ENCODE results near the gene MSH2.

DNA sequence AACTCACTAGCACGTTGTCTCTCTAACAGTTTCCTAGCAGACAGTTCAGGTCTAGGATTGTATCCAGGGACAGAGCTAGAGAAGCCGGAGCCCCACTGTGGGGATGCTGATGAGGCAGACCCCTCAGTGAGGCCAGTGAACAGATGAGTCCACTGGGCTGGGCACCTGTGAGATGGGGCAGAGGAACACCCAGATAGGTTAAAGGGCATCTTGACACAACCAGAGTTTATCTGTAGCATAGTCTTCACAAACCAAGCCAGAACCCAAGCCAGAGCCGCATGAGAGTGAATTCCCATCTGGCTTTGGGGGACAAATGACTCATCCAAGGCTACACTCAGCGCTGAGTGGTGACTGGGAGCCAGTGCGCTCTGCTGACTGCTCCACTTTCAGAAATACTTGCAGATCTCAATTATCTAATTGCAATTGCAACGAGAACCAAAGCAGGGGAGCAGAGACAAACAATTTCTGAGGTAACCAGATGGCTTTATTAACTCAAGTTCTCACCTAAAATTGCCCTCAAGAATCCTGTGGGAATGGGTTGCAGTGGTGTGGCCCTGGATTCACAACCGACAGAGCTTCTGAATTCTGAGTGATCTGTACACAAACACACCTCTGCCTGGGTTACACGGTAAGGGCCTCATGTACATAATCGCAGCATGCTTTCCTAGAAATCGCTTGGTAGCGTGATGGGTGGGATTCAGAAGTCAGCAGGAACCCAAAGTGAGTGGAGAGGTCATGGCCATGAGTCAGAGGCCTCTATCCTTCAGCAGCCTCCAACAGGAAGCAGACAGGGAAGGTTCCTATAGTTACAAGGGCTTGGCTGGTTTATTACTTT is 48.7 kb upstream of the MSH2 start:
- no peak for TF ChIP-seq EZH2 (IDR thresholded peaks at IDR 0.05; ENCODE audit: insufficient read depth, poor library complexity, severe bottlenecking)
- TF ChIP-seq EZH2phosphoT487 (IDR thresholded peaks at IDR 0.05; ENCODE audit: insufficient read depth, low read depth), result no peak

Measured in GM23248 (cell line).